ENCODE data around the gene MYCN.
"Not testable (repeated sequence)": the region's sequence is repeated elsewhere in the genome, so short reads cannot be mapped to it uniquely, and the experiment has no call there.

The MYCN gene

GRCh38 chr2:15907461-15908324, 32.7 kb upstream of the MYCN start:
- no peak for DNase-seq (ENCODE audit: low spot score)

DNA sequence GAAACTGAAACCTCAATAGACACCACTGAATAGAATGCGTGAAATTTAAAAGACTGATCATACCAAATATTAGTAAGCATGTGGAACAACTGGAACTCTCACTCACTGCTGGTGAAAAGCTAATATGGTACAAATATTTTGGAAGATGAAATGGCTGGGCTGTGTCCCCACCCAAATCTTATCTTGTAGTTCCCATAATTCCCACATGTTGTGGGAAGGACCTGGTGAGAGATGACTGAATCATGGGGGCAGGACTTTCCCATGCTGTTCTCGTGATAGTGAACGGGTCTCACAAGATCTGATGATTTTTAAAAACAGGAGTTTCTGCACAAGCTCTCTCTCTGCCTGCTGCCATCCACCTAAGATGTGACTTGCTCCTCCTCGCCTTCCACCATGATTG, 32.0 kb upstream of the MYCN start:
- no peak for DNase-seq (ENCODE audit: low spot score)

- no peak for DNase-seq (ENCODE audit: low spot score)
These were observed 31.2 kb upstream of the MYCN start for GRCh38 chr2:15909157-15909556.

GRCh38 chr2:15909736-15910135, 30.6 kb upstream of the MYCN start:
- no peak for DNase-seq (ENCODE audit: low spot score)

DNA sequence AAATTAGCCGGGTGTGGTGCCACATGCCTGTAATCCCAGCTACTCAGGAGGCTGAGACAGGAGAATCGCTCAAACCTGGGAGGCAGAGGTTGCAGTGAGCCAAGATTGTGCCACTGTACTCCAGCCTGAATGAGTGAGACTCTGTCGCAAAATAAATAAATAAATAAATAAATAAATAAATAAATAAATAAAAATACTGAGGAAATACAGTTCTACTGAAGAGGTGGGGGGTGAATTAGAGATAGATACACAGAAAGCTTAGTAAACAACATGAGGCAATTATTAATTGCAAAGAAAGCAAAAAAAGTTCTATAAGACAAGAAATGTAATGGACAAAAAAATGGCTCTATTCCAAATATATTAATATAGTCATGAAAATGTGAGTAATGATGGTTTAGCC, 29.1 kb upstream of the MYCN start:
- not testable (repeated sequence) for DNase-seq (ENCODE audit: low spot score)

- no peak for DNase-seq (ENCODE audit: low spot score)
These were observed 28.7 kb upstream of the MYCN start for GRCh38 chr2:15911686-15912085.

DNA sequence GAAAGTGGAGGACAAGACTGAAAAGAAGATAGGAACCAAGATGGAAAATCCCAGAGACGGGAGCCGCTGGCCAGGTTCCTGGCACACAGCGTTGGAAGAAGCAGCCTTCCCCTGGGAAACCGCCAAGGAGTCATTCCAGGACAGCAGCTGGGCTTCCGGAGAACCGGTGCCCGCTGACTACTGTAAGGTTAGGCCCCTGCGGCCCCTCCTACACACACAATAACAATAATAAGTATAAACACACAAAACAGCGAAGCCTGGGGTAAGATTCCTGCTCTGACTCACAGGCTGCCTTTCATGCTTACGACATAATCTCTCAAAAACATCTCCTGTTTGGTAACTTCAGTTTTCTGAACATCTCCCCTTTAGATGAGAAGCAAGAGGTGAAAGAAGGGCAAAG, 28.1 kb upstream of the MYCN start:
- no peak for DNase-seq (ENCODE audit: low spot score)

DNA sequence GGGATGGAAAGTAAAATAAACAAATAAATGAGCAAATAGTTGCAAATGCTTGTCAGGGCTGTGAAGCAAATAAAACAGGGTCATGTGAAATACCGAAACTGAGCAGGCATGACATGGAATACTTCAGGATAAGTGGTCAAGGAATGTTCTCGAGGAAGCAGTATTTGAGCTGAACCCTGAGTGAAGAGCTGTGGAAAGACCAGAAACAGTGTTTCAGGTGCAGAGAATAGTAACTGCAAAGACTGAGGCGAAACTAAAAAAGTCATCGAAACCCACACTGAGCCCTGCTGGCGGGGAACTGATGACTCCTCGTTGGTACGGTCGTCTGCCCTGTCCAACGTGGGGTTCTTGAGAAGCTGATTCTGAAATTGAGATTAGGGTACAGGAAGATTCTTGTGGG, 27.2 kb upstream of the MYCN start:
- no peak for DNase-seq (ENCODE audit: low spot score)

GRCh38 chr2:15914596-15915385, 25.6 kb upstream of the MYCN start:
- DNase-seq (ENCODE audit: low spot score), result peak; percentile 82

GRCh38 chr2:15915546-15915945, 24.8 kb upstream of the MYCN start:
- DNase-seq (ENCODE audit: low spot score), result not testable (repeated sequence)

GRCh38 chr2:15916336-15916735, 24.0 kb upstream of the MYCN start:
- DNase-seq (ENCODE audit: low spot score), result no peak

DNA sequence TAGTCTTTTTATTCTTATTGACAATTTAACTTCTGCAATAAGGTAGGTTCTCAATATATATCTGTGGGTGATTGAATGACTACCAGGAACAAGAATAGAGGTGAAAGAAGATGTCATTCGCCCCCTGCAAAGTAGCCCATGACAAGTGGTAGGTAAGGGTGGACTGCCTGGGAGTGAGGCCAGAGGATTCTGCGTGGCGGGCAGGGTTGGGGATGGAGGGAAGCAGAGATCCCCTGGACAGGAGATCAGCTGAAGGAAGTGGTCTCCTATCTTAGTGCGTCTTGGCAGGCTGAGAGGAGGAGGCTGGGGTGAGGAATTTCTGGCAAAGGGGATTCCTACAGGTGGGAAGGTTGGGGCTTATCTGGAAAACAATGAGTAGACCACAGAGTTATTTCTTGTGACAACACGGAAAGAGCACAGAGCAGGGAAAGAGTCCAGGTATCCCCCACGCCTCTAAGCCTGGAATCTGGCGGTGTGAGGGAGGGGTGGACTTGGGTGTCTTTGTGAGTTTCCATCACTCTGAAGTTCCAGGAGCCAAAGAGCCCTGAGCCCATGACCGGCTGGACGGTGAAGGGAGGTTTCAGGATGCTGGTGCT, 21.5 kb upstream of the MYCN start:
- no peak for DNase-seq (ENCODE audit: low spot score)

GRCh38 chr2:15919716-15920434, 20.5 kb upstream of the MYCN start:
- DNase-seq (ENCODE audit: low spot score), result no peak

DNA sequence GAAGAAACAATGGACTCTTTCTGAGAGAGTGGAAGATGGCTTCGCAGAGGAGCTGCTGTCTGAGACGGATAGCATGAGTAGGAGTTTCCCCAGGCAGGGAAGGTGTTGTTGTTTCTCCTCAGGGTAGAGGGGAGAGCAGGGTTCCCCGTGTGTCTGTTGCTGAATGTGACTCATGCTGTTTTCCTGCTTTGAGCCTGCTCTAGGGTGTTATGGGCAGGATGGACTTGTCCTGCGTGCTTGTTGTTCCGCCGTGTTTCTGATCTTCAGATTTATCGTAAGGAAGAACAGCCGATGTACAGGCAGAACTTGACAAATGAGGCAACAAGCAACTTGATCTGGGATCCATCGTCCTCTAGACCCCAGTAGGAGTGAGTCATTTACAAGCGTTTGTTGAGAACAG, 19.7 kb upstream of the MYCN start:
- DNase-seq (ENCODE audit: low spot score), result no peak

GRCh38 chr2:15923597-15923996, 16.8 kb upstream of the MYCN start:
- DNase-seq (ENCODE audit: low spot score), result no peak

DNA sequence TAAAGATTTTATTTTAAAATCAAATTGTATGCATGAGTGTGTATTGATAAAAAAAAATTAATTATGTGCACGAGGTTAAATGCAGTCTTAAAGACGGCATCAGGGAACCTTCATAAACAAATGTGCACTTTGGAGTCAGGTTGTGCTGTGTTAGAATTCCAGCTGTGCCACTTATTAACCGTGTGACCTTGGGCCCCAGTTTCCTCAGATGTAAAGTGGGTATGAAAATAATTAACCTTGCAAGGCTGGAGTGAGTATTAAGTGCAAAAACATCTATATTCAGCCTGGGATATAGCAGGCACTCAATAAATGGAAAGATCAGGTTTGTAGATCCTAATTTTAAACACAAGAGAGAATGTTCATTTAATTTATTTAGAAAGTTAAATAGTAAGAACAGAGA, 14.5 kb upstream of the MYCN start:
- DNase-seq (ENCODE audit: low spot score), result no peak

GRCh38 chr2:15926252-15926651, 14.1 kb upstream of the MYCN start:
- no peak for DNase-seq (ENCODE audit: low spot score)

GRCh38 chr2:15927551-15928218, 12.7 kb upstream of the MYCN start:
- no peak for DNase-seq (ENCODE audit: low spot score)

GRCh38 chr2:15929008-15929407, 11.3 kb upstream of the MYCN start:
- not testable (repeated sequence) for DNase-seq (ENCODE audit: low spot score)

- DNase-seq (ENCODE audit: low spot score), result no peak
These were observed 10.5 kb upstream of the MYCN start for GRCh38 chr2:15929861-15930260.

DNA sequence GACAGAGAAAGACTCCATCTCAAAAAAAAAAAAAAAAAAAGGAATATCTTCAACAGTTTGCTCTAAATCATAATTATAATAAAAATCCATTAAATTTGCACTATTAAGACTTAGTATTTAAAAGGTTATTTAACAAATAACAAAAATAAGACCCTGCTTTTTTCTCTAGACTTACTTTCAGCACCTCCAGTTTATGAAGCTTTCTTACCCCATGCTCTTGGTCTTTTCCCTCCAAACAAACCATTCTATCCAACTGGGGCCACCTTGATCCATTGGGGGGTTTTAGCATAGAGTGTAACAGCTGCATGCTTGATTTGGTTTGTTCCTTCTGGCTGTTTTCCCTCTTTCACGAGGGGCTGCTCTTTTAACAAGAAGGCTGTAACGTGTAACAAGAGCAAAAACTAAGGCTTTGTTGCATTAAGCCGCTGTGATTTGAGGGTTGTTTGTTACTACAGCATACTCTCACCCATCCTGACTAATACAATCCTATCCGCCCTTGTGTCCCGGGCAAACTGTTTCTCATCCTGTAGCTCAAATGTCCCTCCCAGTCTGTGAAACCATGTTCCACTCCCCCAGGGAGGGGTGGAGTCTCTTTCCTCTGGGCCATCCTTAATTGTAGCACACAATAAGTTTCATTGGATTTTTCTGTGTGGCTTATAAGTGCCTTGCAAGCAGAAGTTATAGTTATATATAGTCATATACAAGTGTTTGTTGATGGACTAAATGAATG, 9.6 kb upstream of the MYCN start:
- no peak for DNase-seq (ENCODE audit: low spot score)
